ENCODE measurements around the gene TYMP. TPM values are rescaled to one million over a fixed set of nuclear protein-coding genes. Genes with fewer than 3 reads are reported as not detected.

The TYMP gene
- total RNA-seq (ENCODE audit: low replicate concordance) = 9.6 and 18.0 TPM in 2 replicates

GRCh38 chr22:50529897-50530579 lies at the start of gene TYMP:
Gene TYMP, minus strand, starts transcription at chr22:50530012. Its CDS starts 303 bp downstream, at chr22:50529709.

GRCh38 chr22:50577987-50578775 lies 48.4 kb upstream of the TYMP start, which contains the start of gene CPT1B:
Gene CPT1B, minus strand, starts transcription at chr22:50578427. Its CDS starts 512 bp downstream, at chr22:50577915.

GRCh38 chr22:50562523-50563412 lies 33.0 kb upstream of the TYMP start, which contains the start of gene SYCE3:
Gene SYCE3, minus strand, starts transcription at chr22:50562919. Its CDS starts 6,514 bp downstream, at chr22:50556405.

GRCh38 chr22:50545522-50546325 lies 15.9 kb upstream of the TYMP start, which contains the start of gene KLHDC7B:
Gene KLHDC7B, plus strand, starts transcription at chr22:50545899. Its CDS starts 345 bp downstream, at chr22:50546244.

GRCh38 chr22:50525104-50525857 lies 4.5 kb downstream of the TYMP start, which contains the start of gene SCO2:
Gene SCO2, minus strand, starts transcription at chr22:50525598. Its CDS starts 1,187 bp downstream, at chr22:50524411.

GRCh38 chr22:50507991-50508884 lies 21.6 kb downstream of the TYMP start, which contains the start of gene NCAPH2:
Gene NCAPH2, plus strand, starts transcription at chr22:50508224. Its CDS starts 114 bp downstream, at chr22:50508338.

GRCh38 chr22:50507421-50507990 lies 22.3 kb downstream of the TYMP start, which contains the start of gene LMF2:
Gene LMF2, minus strand, starts transcription at chr22:50507702. Its CDS starts 27 bp downstream, at chr22:50507675.

GRCh38 chr22:50486561-50487289 lies 43.1 kb downstream of the TYMP start, which contains the start of gene MIOX:
Gene MIOX, plus strand, starts transcription at chr22:50486859. Its CDS starts 39 bp downstream, at chr22:50486898.

GRCh38 chr22:50481440-50482106 lies 48.2 kb downstream of the TYMP start, which contains the start of gene ADM2:
Gene ADM2, plus strand, starts transcription at chr22:50481543. Its CDS starts 305 bp downstream, at chr22:50481848.

Other genes starting within 250 kb of the TYMP start
- 133 and 226 TPM in 2 replicates for gene PLXNB2, start 222.4 kb downstream of the TYMP start, total RNA-seq (ENCODE audit: low replicate concordance)
- gene DENND6B, start 203.0 kb downstream of the TYMP start, total RNA-seq (ENCODE audit: low replicate concordance) = 1.1 and 1.3 TPM in 2 replicates
- gene PPP6R2, start 186.7 kb downstream of the TYMP start, total RNA-seq (ENCODE audit: low replicate concordance) = 42.1 and 74.9 TPM in 2 replicates
- 50.8 and 109 TPM in 2 replicates for gene SBF1, start 55.0 kb downstream of the TYMP start, total RNA-seq (ENCODE audit: low replicate concordance)
- gene ADM2, start 48.5 kb downstream of the TYMP start, total RNA-seq (ENCODE audit: low replicate concordance) = 1.2 and 1.6 TPM in 2 replicates
- not detected in 2 replicates for gene MIOX, start 43.2 kb downstream of the TYMP start, total RNA-seq (ENCODE audit: low replicate concordance)
- 17.3 and 23.0 TPM in 2 replicates for gene LMF2, start 22.3 kb downstream of the TYMP start, total RNA-seq (ENCODE audit: low replicate concordance)
- gene NCAPH2, start 21.8 kb downstream of the TYMP start, total RNA-seq (ENCODE audit: low replicate concordance) = 14.6 and 24.6 TPM in 2 replicates
- gene SCO2, start 4.4 kb downstream of the TYMP start, total RNA-seq (ENCODE audit: low replicate concordance) = 0.12 and 1.2 TPM in 2 replicates
- under 0.01 and 0.08 TPM in 2 replicates for gene KLHDC7B, start 15.9 kb upstream of the TYMP start, total RNA-seq (ENCODE audit: low replicate concordance)
- not detected in 2 replicates for gene SYCE3, start 32.9 kb upstream of the TYMP start, total RNA-seq (ENCODE audit: low replicate concordance)
- gene CPT1B, start 48.4 kb upstream of the TYMP start, total RNA-seq (ENCODE audit: low replicate concordance) = 0.90 and 3.0 TPM in 2 replicates
- gene CHKB, start 52.8 kb upstream of the TYMP start, total RNA-seq (ENCODE audit: low replicate concordance) = 12.2 and 21.9 TPM in 2 replicates
- gene MAPK8IP2, start 70.8 kb upstream of the TYMP start, total RNA-seq (ENCODE audit: low replicate concordance) = 0.08 and 0.12 TPM in 2 replicates
- 8.0 and 13.1 TPM in 2 replicates for gene ARSA, start 98.1 kb upstream of the TYMP start, total RNA-seq (ENCODE audit: low replicate concordance)
- gene SHANK3, start 142.8 kb upstream of the TYMP start, total RNA-seq (ENCODE audit: low replicate concordance) = 0.30 and 0.70 TPM in 2 replicates
- gene ACR, start 208.2 kb upstream of the TYMP start, total RNA-seq (ENCODE audit: low replicate concordance) = not detected in 2 replicates

All from smooth muscle cell of the coronary artery (primary cell).